H1 (cell line): ENCODE data around the gene PRKAR1B. TPM values are rescaled to one million over a fixed set of nuclear protein-coding genes. Genes with fewer than 3 reads are reported as not detected.

Experiments used
- CTCF ChIA-PET: fragments of 300-600 bp; sonication (Branson Sonifier 250); formaldehyde crosslinking; loops from one replicate; lab custom pipeline; 2021; ENCODE audit not compliant: partially characterized antibody; lab: Charles Lee
- POLR2A ChIA-PET: fragments of 300-600 bp; sonication (Branson Sonifier 250); formaldehyde crosslinking; loops from one replicate; lab custom pipeline; 2021; ENCODE audit warnings: inconsistent platforms; ENCODE audit not compliant: partially characterized antibody; lab: Charles Lee
- DNase-seq, 2 experiments: peaks; one replicate each; pipeline versions ENCODE4 v3.0.0 to v3.0.0-alpha.2; 2010 to 2022; ENCODE audit warnings: low spot score in 2 of 2, low read depth in 1 of 2, mixed read lengths in 1 of 2
- FAIRE-seq: peaks from 2 replicates; lab custom pipeline; 2011; peaks lifted over from hg19 to GRCh38; lab: Jason Lieb, UNC
- H2AFZ ChIP-seq: 2 replicates; pipeline ENCODE4 v1.8.1; 2012; ENCODE audit warnings: low read length, inconsistent platforms
- H2AK5ac ChIP-seq: 2 replicates; pipeline ENCODE4 v1.6.1; 2013; ENCODE audit warnings: low read depth, low read length
- H2BK120ac ChIP-seq: replicated peaks from 2 replicates; pipeline ENCODE3; 2013; ENCODE audit warnings: low read depth, low read length, inconsistent platforms
- H2BK12ac ChIP-seq: 2 replicates; pipeline ENCODE4 v1.6.1; 2013; ENCODE audit warnings: low read depth, low read length
- H2BK15ac ChIP-seq: 2 replicates; pipeline ENCODE4 v1.6.1; 2013; ENCODE audit warnings: low read length
- H2BK20ac ChIP-seq: 2 replicates; pipeline ENCODE4 v1.6.1; 2013; ENCODE audit warnings: low read length
- H2BK5ac ChIP-seq: 2 replicates; pipeline ENCODE4 v1.6.1; 2013; ENCODE audit warnings: low read depth, low read length
- H3K14ac ChIP-seq: 2 replicates; pipeline ENCODE4 v1.6.1; 2013; ENCODE audit warnings: inconsistent platforms; ENCODE audit not compliant: insufficient read length
- H3K18ac ChIP-seq: 2 replicates; pipeline ENCODE4 v1.6.1; 2013; ENCODE audit warnings: low read length; ENCODE audit errors: extremely low read depth
- H3K23ac ChIP-seq: 2 replicates; pipeline ENCODE4 v1.6.1; 2013; ENCODE audit warnings: inconsistent platforms; ENCODE audit not compliant: insufficient read length
- H3K23me2 ChIP-seq: 2 replicates; pipeline ENCODE4 v1.6.1; 2013; ENCODE audit warnings: low read depth, low read length
- H3K27ac ChIP-seq: 2 replicates; pipeline ENCODE4 v1.6.1; 2011; ENCODE audit warnings: low read depth, low read length, inconsistent platforms
- H3K27me3 ChIP-seq, 4 experiments: replicated peaks in 1 of 4; 1 replicate in 1 of 4; 2 replicates in 3 of 4; pipeline versions ENCODE4 v1.6.1 to v1.8.1; 2011 to 2013; ENCODE audit warnings: low read length in 3 of 4, mild to moderate bottlenecking in 3 of 4, inconsistent platforms in 2 of 4, mixed read lengths in 2 of 4, moderate library complexity in 1 of 4; ENCODE audit not compliant: control insufficient read depth in 3 of 4, insufficient read depth in 3 of 4; ENCODE audit errors: extremely low read depth in 1 of 4
- H3K36me3 ChIP-seq, 4 experiments: 2 replicates each; pipeline versions ENCODE4 v1.6.1 to v1.8.1; 2011 to 2013; ENCODE audit warnings: mild to moderate bottlenecking in 4 of 4, low read length in 3 of 4, moderate library complexity in 2 of 4, control low read depth in 1 of 4, inconsistent platforms in 1 of 4; ENCODE audit not compliant: insufficient read depth in 4 of 4, control insufficient read depth in 2 of 4
- H3K4ac ChIP-seq: replicated peaks from 2 replicates; pipeline ENCODE3; 2013; ENCODE audit warnings: low read length, low read depth, mixed read lengths, inconsistent platforms; ENCODE audit not compliant: insufficient read length
- H3K4me1 ChIP-seq, 4 experiments: replicated peaks in 1 of 4; 1 replicate in 1 of 4; 2 replicates in 3 of 4; pipeline versions ENCODE4 v1.6.1 to v1.8.1; 2011 to 2013; ENCODE audit warnings: low read length in 3 of 4, inconsistent platforms in 2 of 4, mixed read lengths in 1 of 4; ENCODE audit not compliant: insufficient read depth in 4 of 4, control insufficient read depth in 3 of 4
- H3K4me2 ChIP-seq, 2 experiments: 2 replicates each; pipeline versions ENCODE4 v1.6.1 to v1.8.1; 2011 to 2013; ENCODE audit warnings: low read depth in 2 of 2, low read length in 2 of 2, control low read depth in 1 of 2, inconsistent platforms in 1 of 2, mild to moderate bottlenecking in 1 of 2; ENCODE audit not compliant: insufficient read depth in 1 of 2
- H3K4me3 ChIP-seq, 4 experiments: fragments of 200-600, 300-600 bp in 1 of 4; sonication (generic), shearing (Covaris generic), sonication (Bioruptor Twin) in 1 of 4; 2 replicates each; pipeline versions ENCODE4 v1.5.1 to v1.8.1; 2011 to 2016; ENCODE audit warnings: low read length in 4 of 4, low read depth in 3 of 4, control low read depth in 2 of 4, inconsistent platforms in 2 of 4, mild to moderate bottlenecking in 2 of 4, mixed read lengths in 1 of 4, moderate library complexity in 1 of 4; ENCODE audit not compliant: insufficient read depth in 2 of 4; ENCODE audit errors: extremely low read depth in 1 of 4
- H3K56ac ChIP-seq: replicated peaks from 2 replicates; pipeline ENCODE3; 2013; ENCODE audit warnings: low read depth, mild to moderate bottlenecking, mixed read lengths, low read length, inconsistent platforms; ENCODE audit not compliant: insufficient read length
- H3K79me1 ChIP-seq: 2 replicates; pipeline ENCODE4 v1.6.1; 2013; ENCODE audit warnings: low read depth, low read length, control low read depth
- H3K79me2 ChIP-seq, 2 experiments: 2 replicates each; pipeline versions ENCODE4 v1.6.1 to v1.8.1; 2012 to 2013; ENCODE audit warnings: low read length in 2 of 2, mild to moderate bottlenecking in 2 of 2, inconsistent platforms in 1 of 2; ENCODE audit not compliant: insufficient read depth in 2 of 2, control insufficient read depth in 1 of 2
- H3K9ac ChIP-seq, 4 experiments: replicated peaks in 1 of 4; 1 replicate in 1 of 4; 2 replicates in 3 of 4; pipeline versions ENCODE4 v1.6.1 to v1.8.1; 2011 to 2013; ENCODE audit warnings: low read depth in 3 of 4, low read length in 3 of 4, control low read depth in 2 of 4, mild to moderate bottlenecking in 2 of 4, moderate library complexity in 2 of 4, inconsistent platforms in 1 of 4; ENCODE audit errors: extremely low read depth in 1 of 4
- H3K9me3 ChIP-seq, 2 experiments: 2 replicates each; pipeline versions ENCODE4 v1.6.1 to v1.8.1; 2012 to 2013; ENCODE audit warnings: mild to moderate bottlenecking in 2 of 2, moderate library complexity in 2 of 2, control low read depth in 1 of 2, inconsistent platforms in 1 of 2, low read depth in 1 of 2, low read length in 1 of 2, mixed read lengths in 1 of 2; ENCODE audit not compliant: insufficient read depth in 2 of 2
- H4K20me1 ChIP-seq, 2 experiments: replicated peaks in 1 of 2; 2 replicates each; pipeline versions ENCODE3 to v1.8.1; 2011 to 2013; ENCODE audit warnings: inconsistent platforms in 2 of 2, low read length in 2 of 2, mild to moderate bottlenecking in 1 of 2; ENCODE audit not compliant: insufficient read depth in 2 of 2, control insufficient read depth in 1 of 2
- H4K5ac ChIP-seq: 2 replicates; pipeline ENCODE4 v1.6.1; 2013; ENCODE audit warnings: low read length, low read depth, mixed read lengths, inconsistent platforms; ENCODE audit not compliant: insufficient read length
- H4K8ac ChIP-seq: 2 replicates; pipeline ENCODE4 v1.8.0; 2013; ENCODE audit warnings: mild to moderate bottlenecking, moderate library complexity, low read length, inconsistent platforms; ENCODE audit not compliant: insufficient read depth; ENCODE audit errors: extremely low read depth
- H4K91ac ChIP-seq: replicated peaks from 2 replicates; pipeline ENCODE3; 2013; ENCODE audit warnings: low read length, mixed read lengths, inconsistent platforms; ENCODE audit not compliant: insufficient read length
- SUZ12 ChIP-seq: fragments of 200-600 bp; sonication (generic); IDR thresholded peaks from 2 replicates; pipeline ENCODE4 v1.6.1; 2012; ENCODE audit warnings: mild to moderate bottlenecking, inconsistent platforms, low read length, moderate library complexity, mixed read lengths
- TCF12 ChIP-seq: IDR thresholded peaks from 2 replicates; pipeline ENCODE4 v1.6.1; 2011; ENCODE audit warnings: low read depth, mild to moderate bottlenecking, low read length
- WGBS, 2 experiments: shearing (Covaris generic) in 1 of 2; methylation state at CpG; one replicate each; pipeline versions ENCODE4 v1.1.6 to v1.1.7; 2013 to 2015; ENCODE audit warnings: low lambda C conversion rate in 2 of 2, mixed read lengths in 2 of 2, inconsistent platforms in 1 of 2, low coverage in 1 of 2, missing lambda C conversion rate in 1 of 2; ENCODE audit not compliant: insufficient replicate concordance in 2 of 2, insufficient coverage in 1 of 2, insufficient read length in 1 of 2; ENCODE audit errors: extremely low coverage in 1 of 2, missing lambda C conversion rate in 1 of 2; 5-methylcytosine and 5-hydroxymethylcytosine counted together
- polyA plus RNA-seq, 7 experiments: library from polyadenylated mRNA; depleted of rRNA in 3 of 7; stranded (reverse) in 5 of 7; unstranded in 2 of 7; fragments of >200 nt in 5 of 7; fragments of 200-250 nt in 2 of 7; gene quantifications; 1 replicate in 5 of 7; 2 replicates in 1 of 7; 4 replicates in 1 of 7; pipeline versions ENCODE4 v1.2.1 to v1.2.3, GENCODE V29; 2011 to 2013; ENCODE audit warnings: missing spikeins in 2 of 7, mixed read lengths in 2 of 7
- total RNA-seq: library from RNA; stranded (reverse); fragmentation: NEBNext Ultra II Directional; extraction: Animal tissue kit (Norgen Biotek cat#: 25700); gene quantifications from 2 replicates; pipeline ENCODE4 v1.2.1, GENCODE V29; 2021

PRKAR1B gene
- total and polyA plus RNA-seq, 2 of the 8 experiments (the other 6 are each of a cell fraction or from before 2014, with no cell fraction given): 12.3 to 55.7 TPM

- CTCF ChIA-PET: no interaction called here
- Histone ChIP-seq H3K23ac (no peak overlapping the region), H3K14ac (no peak overlapping the region), H3K27me3 (no peaks in the 10 kb centered on the region), H4K5ac (no peak overlapping the region), H2BK5ac (no peak overlapping the region), H2BK15ac (no peak overlapping the region), H2BK20ac (no peak overlapping the region), H3K4ac (no peak overlapping the region), H3K9ac (no peak overlapping the region), H3K27ac (no peak overlapping the region), H3K18ac (no peak overlapping the region), H2AFZ (no peak overlapping the region), H4K8ac (no peak overlapping the region; the same call in 1 of the 2 replicates), H2AK5ac (no peak overlapping the region; the same call in 1 of the 2 replicates), H3K9me3 (peaks cover 0 to 3% of the 10 kb centered on the region in 2 experiments; a peak in 1 of 4 replicates), H3K4me3 (no peak overlapping the region), H3K36me3 (no peaks in the 10 kb centered on the region; a peak in 1 of 8 replicates), H4K91ac (no peak overlapping the region), H3K56ac (no peak overlapping the region), H2BK12ac (no peak overlapping the region), H3K4me1 (peaks cover 0 to 15% (median 10%) of the 10 kb centered on the region in 4 experiments; a peak in 6 of 7 replicates), H4K20me1 (peaks cover 5 to 9% of the 10 kb centered on the region in 2 experiments), H3K4me2 (no peak overlapping the region), H3K79me2 (no peaks in the 10 kb centered on the region; a peak in 1 of 4 replicates), H2BK120ac (no peak overlapping the region), H3K79me1 (no peaks in the 10 kb centered on the region), H3K23me2 (peaks cover 8% of the 10 kb centered on the region; the same call in 1 of the 2 replicates)
- DNase-seq: no peak
- FAIRE-seq: no peak
- WGBS, 2 experiments: 94% methylated on average over 33 of the region's 33 CpGs; no CpG with 5 or more reads in 1 of the 2 experiments
- POLR2A ChIA-PET: no interaction called here
- TF ChIP-seq SUZ12 (no peak), TCF12 (no peak)
These were observed 158.8 kb downstream of the PRKAR1B start for GRCh38 chr7:568031-568951.
